HG02938 (cell line): ENCODE results near the gene SPATA46.
A peak's percentile ranks its signal among the peaks of the same experiment; 100 is the strongest.

Source experiments
- ATAC-seq: cut with Tn5 transposase; IDR thresholded peaks from one replicate; pipeline ENCODE4 v1.9.1; 2021; ENCODE audit warnings: mild to moderate bottlenecking, moderate library complexity; ENCODE audit not compliant: unreplicated experiment

SPATA46 gene

DNA sequence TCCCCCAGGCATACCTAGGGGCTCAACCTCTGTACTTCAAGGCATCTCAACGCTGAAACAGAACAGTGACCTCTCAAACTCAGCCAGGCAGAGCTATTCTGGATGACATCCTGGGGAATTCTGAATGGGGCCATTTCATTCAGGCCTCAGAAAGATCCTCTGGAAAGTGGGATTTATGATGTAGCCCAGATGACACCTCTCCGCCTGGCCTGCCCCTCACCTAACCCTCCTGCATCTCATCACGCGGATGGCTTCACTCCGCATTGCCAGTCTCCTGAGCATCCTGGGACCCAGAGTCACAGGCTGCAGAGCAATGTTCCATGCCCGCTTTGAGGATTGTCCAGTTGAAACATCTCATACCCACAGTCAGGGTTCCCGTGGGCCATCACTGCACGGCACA, 1.2 kb downstream of the SPATA46 start:
- no peak for ATAC-seq

DNA sequence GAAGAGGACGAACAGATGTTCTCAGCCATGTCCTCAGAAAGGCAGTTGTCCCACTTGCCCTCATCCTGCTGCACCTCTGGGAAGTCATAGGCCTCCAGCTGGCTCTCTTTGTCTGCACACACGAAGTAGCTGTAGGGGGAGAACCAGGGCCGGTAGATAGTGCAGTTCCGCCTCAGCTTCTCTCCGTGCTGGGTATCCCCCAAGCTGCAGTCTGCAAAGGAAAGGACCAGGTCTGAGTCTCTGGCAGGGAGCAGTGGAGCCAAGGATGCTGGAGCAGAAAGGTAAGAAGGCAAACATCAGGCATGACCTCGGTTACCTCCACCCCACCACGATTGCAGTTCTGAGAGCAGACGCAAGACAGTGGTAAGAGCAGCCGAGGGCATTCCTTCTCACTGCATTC, 2.2 kb downstream of the SPATA46 start:
- no peak for ATAC-seq

DNA sequence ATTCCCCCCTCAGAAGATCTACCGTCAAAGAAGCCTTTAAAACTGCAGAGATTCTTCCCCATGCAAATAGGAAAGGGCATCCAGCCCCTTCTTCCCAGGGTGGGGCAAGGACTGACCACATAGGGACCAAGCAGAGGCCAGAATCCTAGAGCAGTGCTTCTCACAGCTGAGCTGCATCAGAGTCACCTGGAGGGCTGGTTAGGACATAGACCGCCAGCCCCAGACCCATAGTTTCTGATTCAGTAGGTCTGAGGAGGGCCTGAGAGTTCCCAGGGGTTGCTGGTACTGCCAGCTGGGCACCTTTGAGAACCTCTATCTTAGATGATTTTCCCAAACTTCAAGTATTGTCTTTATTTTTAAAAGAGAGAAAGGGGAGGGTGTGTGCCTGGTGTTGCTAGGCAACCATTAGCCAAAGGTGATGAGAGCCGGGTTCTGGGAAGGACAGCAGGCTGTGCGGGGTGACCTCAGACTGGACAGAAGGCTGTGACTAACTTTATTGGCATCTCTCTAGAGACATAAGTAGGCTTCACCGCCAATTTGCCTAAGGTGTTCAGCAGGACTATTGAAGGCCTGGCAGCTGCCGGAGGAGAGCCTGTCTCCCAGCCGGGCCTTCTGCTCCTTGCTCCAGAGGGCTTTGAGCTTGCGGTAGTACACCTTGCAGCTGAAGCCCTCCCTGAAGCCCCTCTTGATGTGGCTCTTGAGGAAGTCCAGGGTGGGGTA, 3.0 kb downstream of the SPATA46 start:
- no peak for ATAC-seq

DNA sequence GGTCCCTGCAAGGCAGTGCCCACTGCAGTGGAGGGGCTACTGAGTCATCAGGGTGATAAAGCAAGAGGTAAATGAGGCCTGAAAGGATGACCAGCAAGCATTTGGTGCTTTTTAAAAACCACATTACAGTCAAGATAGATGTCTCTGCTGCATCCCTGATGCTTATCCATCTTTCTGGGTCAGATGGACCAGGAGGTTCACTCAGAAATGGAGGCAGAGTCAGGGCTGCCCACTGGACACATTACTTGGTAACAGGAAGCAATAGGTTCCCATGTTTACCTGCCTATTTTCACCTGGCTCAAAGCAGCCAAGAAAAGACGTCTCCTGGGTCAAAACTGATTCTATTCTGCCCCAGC, 3.6 kb downstream of the SPATA46 start:
- no peak for ATAC-seq

DNA sequence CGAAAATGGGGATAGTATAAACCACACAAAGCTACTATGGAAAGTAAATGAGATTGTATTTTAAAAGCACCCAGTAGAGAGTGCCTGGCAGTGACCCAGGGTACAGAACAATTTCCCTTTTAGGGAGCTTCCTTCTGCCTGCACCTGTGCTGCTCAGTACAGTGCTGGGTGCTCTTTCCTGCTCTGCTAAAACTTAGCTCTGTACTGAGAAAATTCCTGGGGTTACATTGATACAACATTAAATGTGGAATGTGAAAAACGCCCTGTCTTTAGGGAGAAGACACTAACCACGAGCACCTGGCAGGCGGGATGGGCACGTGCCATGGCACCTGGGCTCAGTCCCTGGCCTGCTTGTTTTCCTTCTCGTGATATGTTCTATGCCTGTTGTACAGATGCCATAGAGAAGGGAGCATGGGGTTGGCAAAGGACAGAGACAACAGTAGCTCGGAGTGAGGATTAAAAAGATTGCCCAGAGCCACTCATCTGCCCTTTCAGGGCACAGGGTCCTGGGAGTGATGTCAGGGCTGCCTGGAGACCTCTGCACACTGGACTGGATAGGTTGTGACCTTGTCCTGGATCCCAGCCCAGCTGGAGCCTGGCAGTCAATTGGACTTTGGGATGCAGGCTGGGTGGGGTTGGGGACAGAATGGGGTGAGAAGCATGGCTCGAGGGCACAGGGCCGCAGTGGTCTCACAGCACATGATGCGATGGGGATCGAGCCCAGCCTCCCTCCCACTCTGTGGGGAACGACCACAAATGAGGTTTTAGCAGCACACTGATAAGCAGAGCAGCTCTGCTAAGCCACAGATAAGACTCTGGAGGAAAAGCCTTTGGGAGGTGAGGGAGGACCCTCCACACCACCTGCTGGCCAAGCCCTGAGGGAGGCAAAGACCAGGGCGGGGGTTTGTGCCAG, 4.2 kb downstream of the SPATA46 start:
- no peak for ATAC-seq

DNA sequence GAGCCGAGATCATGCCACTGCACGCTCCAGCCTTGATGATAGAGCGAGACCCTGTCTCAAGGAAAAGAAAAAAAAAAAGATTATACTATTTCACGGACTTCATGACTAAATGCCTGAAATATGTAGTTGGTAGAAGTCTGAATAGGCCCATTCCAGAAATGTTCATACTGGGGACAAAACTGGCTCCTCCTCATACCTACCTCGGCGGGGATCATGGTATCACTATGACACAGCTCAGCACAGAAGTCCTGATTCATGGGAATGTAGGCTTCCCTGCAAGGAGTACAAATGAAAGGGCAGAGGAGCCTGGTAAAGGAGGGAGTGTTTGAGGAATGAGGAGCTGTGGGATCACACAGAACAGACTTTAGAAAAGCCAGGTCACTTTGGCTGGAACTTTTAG, 5.0 kb downstream of the SPATA46 start:
- no peak for ATAC-seq

DNA sequence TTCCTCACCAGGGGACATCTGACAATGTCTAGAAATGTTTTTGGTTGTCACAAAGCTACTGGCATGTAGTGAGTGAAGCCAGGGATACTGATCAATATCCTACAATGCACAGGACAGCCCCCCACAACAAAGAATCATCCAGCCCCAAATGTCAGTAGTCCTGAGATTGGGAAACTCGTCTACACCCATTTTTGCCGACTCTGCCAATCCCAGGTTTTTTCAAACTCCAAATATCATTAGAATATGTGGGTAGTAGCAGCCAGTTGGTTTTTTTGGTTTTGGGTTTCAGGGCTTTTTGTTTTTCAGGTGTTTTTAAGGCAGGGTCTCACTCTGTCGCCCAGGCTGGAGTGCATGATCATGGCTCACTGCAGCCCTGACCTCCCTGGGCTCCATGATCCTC, 5.9 kb downstream of the SPATA46 start:
- no peak for ATAC-seq

DNA sequence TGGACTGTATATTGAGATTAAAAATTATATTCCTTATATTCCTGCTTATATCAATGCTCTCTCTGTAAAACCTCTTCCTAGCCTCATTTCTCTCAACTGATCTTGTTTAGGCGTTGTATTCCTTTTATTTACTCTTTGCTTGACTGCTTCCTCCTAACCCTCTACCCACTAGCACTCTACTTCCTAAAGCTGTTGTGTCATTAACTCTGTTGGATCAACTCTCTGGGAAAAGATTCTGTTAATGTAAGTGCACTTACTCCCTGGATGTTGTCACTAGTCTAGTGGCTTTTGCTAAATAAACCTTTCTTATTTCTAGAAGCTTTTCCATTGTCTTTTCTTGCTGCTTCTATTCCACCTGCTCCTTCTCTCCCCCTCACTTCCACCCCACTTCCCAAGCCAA, 6.5 kb downstream of the SPATA46 start:
- no peak for ATAC-seq

DNA sequence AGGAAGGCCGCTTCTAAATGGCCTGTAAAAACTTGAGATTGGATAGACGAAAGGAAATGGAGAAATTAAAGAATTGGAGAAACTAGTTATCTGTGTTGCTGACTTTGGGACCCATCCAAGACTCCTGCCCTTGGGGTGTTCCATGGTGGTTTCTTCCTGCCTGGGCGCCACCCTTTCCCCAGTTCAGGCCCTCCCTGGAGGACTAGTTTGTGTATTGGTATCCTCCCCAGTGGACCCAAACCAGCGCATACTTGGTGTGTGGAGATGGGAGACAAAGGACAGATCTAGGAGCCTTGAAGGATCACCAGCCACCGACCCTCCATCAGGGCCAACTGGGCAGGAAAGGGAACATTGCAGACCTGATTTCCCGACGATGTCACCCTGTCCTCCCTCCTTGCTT, 7.1 kb downstream of the SPATA46 start:
- no peak for ATAC-seq

DNA sequence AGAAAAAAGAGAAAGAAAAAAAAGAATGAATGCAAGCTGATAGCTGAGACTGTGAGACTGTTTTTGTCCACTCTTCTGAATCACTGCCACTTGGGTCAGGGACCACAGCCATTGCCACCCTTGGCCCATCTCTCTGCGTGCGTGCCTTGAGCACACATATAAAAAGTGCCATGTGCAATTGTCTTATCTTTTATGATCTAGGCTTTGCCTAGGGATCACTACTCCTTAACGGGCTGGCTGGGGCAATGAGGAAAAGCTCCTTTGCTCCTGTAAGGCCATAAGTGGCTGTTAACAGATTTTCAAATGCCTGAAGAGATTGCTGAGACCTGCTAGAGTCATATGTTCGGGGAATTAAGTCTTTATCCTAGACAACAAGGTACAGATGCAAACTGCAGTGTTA, 8.2 kb downstream of the SPATA46 start:
- ATAC-seq: no peak

DNA sequence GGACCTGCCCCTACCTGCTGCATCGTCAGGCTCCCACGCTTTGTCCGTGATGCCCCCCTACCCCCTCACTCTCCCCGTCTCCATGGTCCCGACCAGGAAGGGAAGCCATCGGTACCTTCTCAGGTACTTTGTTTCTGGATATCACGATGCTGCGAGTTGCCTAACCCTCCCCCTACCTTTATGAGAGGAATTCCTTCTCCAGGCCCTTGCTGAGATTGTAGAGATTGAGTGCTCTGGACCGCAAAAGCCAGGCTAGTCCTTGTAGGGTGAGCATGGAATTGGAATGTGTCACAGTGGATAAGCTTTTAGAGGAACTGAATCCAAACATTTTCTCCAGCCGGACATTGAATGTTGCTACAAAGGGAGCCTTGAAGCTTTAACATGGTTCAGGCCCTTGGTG, 8.9 kb downstream of the SPATA46 start:
- ATAC-seq: no peak

DNA sequence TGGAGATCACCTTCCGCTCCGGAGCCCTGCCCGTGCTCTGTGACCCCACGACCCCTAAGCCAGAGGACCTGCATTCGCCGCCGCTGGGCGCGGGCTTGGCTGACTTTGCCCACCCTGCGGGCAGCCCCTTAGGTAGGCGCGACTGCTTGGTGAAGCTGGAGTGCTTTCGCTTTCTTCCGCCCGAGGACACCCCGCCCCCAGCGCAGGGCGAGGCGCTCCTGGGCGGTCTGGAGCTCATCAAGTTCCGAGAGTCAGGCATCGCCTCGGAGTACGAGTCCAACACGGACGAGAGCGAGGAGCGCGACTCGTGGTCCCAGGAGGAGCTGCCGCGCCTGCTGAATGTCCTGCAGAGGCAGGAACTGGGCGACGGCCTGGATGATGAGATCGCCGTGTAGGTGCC, 9.6 kb downstream of the SPATA46 start:
- no peak for ATAC-seq

DNA sequence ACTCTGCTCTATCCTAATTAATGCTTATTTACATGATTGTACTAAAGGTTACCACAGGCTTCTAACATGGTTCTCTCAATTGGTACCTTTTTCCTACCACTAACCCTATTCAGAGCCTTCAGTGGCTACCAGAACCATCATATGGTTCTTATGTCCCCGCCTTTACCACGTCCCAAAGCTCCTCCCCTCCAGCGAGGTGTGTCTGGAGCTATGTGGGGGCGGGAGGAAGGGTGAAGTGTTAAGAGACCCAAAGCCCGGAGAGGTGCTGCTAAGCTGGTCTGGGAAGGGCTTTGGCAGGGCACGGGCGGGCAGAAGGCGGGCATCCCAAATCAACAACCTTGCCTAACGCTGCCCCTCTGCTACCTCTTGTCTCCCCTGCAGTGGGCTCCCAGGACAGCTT, 10.0 kb downstream of the SPATA46 start:
- no peak for ATAC-seq

DNA sequence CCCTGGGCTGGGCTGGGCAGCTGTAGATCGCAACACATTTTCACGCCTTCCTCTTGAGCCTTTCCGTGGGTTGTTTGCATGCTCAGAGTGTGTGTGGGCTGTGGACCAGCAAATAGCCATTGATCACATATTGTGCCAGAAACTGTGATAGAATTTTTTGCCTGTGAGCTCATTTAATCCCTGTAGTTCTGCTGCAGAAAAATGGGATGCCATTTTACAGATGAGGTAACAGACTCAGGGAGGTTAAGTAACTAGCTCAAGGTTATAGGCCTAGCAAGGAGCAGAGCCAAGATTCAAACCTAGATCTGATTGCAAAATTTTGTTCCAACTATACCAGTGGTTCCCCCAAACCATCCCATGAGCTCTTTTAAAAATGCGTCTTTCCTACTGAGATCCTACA, 10.5 kb downstream of the SPATA46 start:
- no peak for ATAC-seq

DNA sequence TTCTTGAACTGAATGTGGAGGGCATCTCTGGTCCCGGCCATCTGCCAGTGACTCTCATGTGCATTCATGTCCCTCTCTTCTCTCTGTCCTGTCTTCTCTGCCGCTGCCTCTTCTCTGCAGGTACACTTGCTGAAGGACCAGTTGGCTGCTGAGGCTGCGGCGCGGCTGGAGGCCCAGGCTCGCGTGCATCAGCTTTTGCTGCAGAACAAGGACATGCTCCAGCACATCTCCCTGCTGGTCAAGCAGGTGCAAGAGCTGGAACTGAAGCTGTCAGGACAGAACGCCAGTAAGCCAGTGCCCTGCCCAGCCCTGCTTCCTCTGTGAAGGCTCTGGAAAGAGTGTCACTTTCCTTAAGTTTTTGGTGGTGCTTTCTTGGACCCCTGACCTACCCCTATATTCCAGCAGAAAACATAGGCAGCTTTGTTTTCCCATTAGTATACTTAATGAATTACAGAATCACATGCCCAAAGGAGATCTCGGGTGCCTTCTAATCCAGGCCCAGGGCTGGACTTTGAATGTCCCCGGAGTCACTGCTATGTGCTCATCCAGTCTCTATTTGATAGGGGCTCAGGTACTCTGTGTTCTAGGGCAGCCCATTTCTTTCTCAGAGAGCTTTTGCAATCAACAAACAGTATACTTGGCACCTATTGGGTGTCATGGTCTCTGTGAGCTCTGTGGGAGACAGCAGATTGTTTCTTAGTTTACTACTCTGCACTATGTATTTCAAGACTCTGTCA, 11.2 kb downstream of the SPATA46 start:
- ATAC-seq: no peak

DNA sequence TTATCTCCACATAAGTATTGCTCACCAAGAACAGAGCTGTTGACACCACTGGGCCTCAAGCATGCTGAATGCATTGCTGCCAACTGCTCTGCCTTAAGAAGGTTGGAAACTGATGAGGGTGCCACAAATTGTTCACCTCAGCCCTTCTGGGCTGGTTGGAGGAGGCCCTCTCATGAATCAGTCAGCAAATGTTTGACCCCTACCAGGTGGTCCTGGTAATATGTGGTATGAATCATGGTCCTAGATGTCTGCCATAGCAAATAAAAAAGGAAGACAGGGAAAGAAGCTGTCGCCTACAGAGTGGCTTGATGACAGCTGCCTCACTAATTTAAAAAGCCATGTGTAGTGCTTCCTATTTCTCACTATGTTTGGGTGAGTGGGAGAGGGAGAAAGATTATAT, 12.2 kb downstream of the SPATA46 start:
- no peak for ATAC-seq

DNA sequence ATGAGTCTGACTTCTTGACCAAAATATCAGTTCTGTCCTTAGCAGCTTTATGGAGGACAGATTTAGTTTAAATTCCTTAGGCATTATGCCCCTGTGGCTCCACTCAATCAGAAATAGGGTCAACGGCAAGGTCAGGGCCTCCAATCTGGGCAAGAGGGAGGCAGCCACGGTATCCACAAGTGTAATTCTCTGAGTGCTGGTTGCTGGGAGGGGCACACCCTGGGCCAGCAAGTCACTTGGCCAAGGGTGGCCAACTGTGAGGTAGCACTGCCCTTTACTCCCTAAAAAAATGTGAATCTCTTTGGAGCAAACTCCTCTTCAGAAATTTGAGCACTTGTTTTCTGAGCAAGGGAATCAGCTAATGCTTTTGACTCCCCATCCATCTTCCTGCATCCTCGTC, 12.8 kb downstream of the SPATA46 start:
- ATAC-seq: no peak

DNA sequence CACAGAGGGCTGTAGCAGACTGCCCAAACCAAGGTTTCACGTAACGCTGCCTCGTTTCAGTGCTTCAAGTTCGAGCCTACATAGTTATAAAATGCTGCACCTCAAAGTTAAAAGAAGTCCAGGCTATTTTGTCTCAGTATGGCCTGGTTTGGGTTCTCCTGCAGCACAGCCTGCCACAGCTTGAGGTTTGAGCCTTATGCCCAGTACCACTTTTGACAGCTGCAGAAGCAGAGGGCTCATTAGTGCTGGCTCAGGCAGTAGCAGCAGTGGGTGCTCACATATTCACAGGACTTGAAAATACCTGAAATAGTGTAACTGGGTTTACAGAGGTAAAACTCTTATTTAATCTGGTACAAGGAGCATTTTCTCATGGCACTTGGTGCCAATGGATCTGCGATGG, 15.3 kb downstream of the SPATA46 start:
- peak; percentile 35 for ATAC-seq

DNA sequence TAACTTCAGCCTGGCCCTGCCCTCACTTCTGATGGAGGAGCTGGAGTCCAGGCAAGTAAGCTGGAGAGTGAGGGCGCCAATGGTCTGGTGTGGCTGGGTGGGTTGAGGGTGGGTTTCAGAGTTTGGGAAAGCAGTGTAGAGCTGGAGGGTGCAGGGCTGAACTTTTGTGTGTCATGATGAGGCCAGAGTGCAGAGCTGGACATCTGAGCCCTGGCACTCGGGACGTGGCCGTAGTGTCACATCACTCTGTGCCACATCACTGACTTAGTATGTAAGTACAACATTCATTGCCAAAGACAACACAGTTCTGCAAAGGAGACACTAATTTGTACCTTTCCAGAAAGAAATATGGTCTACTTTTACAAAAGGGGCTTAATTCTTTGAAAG, 15.8 kb downstream of the SPATA46 start:
- ATAC-seq: no peak

DNA sequence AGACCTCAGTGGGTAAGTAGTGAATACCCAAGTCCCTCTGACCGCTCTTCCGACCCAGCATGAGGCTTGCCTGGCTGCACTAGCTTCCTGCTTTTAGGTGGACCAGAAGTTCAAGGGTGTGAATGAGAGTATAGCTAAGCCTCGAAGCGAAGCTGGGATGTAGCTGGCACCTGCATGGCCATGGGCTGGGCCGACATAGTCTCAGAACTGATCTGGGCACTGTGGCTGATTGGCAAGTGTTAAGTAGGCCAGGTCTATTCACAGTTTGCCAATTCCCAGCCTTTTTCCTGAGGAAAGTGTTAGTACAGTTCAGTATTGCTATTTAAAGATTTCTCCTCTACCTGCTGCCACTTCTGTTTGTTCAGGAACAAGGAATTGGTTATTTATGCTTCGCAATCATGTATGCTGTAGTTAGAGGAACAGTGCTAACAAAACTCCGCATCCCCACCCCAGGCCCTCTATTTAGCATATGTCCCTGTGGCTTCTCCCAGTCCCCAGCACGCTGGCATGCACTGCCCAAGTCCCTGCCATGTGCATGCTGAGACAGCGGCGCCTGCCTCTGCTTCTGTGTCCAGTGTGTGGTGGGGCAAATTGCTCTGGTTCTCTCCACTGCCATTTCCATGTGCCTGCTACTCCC, 16.3 kb downstream of the SPATA46 start:
- no peak for ATAC-seq

DNA sequence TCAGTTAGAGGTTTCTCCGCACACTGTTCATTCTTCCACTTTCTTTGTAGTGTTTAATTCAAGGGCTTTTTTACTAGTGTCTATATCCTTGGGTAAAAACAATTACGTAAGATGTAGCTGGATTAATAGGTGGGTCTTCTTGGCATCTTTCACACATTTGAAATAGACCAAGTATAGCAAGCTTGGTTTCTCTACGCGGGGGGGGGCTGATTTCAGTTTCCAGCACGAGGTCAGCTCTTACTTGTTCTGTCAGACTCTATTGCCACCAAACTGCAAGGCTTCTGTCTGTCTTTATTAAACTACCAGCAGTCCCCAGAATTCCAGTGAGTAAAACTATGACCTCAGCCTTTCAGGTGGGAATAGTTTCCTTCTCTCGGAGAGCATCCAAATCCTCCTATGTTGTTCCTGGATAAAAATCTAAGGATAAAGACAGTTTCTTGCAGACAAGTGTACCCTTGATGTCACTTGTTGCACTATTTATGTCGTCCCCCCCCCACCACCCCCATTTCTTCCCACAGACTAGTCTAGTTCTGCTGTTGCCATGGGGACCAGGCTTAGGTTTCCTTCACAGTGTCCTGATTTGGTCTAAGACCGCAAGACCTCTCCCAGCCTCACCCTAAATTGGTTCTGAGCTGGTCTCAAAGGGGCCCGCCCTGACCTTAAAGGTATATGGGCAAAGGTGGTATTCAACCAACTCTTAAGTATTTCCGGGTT, 17.0 kb downstream of the SPATA46 start:
- no peak for ATAC-seq
